ENCODE results near the gene NANS. TPM values are rescaled to one million over a fixed set of nuclear protein-coding genes. Genes with fewer than 3 reads are reported as not detected.

Gene NANS
- total and polyA plus RNA-seq, 2 of the 8 experiments (the other 6 are each of a cell fraction or from before 2014, with no cell fraction given), result 56.5 to 67.3 TPM

- TF ChIP-seq SP2 (IDR thresholded peaks at IDR 0.05; ENCODE audit: low read length), result no peak
Observed at GRCh38 chr9:98096091-98096490, 39.6 kb downstream of the NANS start (continued).
